IMR-90 (cell line): ENCODE results near the gene DAPK3. TPM values are rescaled to one million over a fixed set of nuclear protein-coding genes. Genes with fewer than 3 reads are reported as not detected.

Experiments used
- ATAC-seq: fragments of 200-7000 bp; cut with Tn5 transposase; 2 replicates; pipeline ENCODE4 v1.9.1; 2020; ENCODE audit warnings: low read depth, mild to moderate bottlenecking, moderate library complexity
- BruUV-seq: library from RNA; stranded (reverse); fragments of 400-500 nt; replicated peaks from 2 replicates; lab custom pipeline; 2021; lab: Mats Ljungman, UMichigan
- CTCF ChIA-PET: fragments of 300-600 bp; formaldehyde crosslinking; extraction: SDS; loops from one replicate; lab custom pipeline; 2021; ENCODE audit warnings: antibody characterized with exemption; lab: Yijun Ruan, JAX
- POLR2A ChIA-PET: fragments of 300-600 bp; sonication (Branson Sonifier 250); formaldehyde crosslinking; loops from one replicate; lab custom pipeline; 2022; ENCODE audit warnings: antibody characterized with exemption; ENCODE audit not compliant: unreplicated experiment; lab: Charles Lee
- DNase-seq: peaks from one replicate; pipeline ENCODE4 v3.0.0; 2013
- H2AFZ ChIP-seq: replicated peaks from 2 replicates; pipeline ENCODE3; 2013; ENCODE audit warnings: low read length, mild to moderate bottlenecking; ENCODE audit not compliant: poor library complexity
- H2AK5ac ChIP-seq: 2 replicates; pipeline ENCODE4 v1.6.1; 2013; ENCODE audit warnings: low read depth, low read length, inconsistent platforms
- H2AK9ac ChIP-seq: replicated peaks from 2 replicates; pipeline ENCODE3; 2013; ENCODE audit warnings: mild to moderate bottlenecking, low read depth, low read length, moderate library complexity; ENCODE audit not compliant: poor library complexity
- H2BK120ac ChIP-seq: 2 replicates; pipeline ENCODE4 v1.6.1; 2013; ENCODE audit warnings: low read depth, low read length, inconsistent platforms
- H2BK15ac ChIP-seq: 3 replicates; pipeline ENCODE4 v1.6.1; 2013; ENCODE audit warnings: low read depth, low read length, inconsistent platforms
- H2BK20ac ChIP-seq: 2 replicates; pipeline ENCODE4 v1.6.1; 2013; ENCODE audit warnings: low read depth, mild to moderate bottlenecking, inconsistent platforms, low read length, moderate library complexity
- H2BK5ac ChIP-seq: 2 replicates; pipeline ENCODE4 v1.6.1; 2013; ENCODE audit warnings: mild to moderate bottlenecking, low read depth, low read length, inconsistent platforms; ENCODE audit not compliant: poor library complexity, severe bottlenecking
- H3K14ac ChIP-seq: replicated peaks from 2 replicates; pipeline ENCODE4 v1.6.1; 2013; ENCODE audit warnings: low read depth, low read length, inconsistent platforms
- H3K18ac ChIP-seq: 2 replicates; pipeline ENCODE4 v1.6.1; 2013; ENCODE audit warnings: low read depth, low read length, control low read depth
- H3K23ac ChIP-seq: 2 replicates; pipeline ENCODE4 v1.6.1; 2013; ENCODE audit warnings: low read depth, low read length, inconsistent platforms
- H3K27ac ChIP-seq: 2 replicates; pipeline ENCODE4 v1.5.1; 2013; ENCODE audit warnings: mild to moderate bottlenecking, control low read depth, low read length; ENCODE audit not compliant: insufficient read depth
- H3K27me3 ChIP-seq: 2 replicates; pipeline ENCODE4 v1.6.1; 2013; ENCODE audit warnings: low read length; ENCODE audit not compliant: control insufficient read depth, insufficient read depth
- H3K36me3 ChIP-seq: 2 replicates; pipeline ENCODE4 v1.6.1; 2013; ENCODE audit warnings: low read length, mixed read lengths; ENCODE audit not compliant: control insufficient read depth, insufficient read depth
- H3K4ac ChIP-seq: 2 replicates; pipeline ENCODE4 v1.6.1; 2013; ENCODE audit warnings: low read depth, low read length, inconsistent platforms
- H3K4me1 ChIP-seq: 2 replicates; pipeline ENCODE4 v1.6.1; 2013; ENCODE audit warnings: low read length, mixed read lengths; ENCODE audit not compliant: control insufficient read depth, insufficient read depth
- H3K4me2 ChIP-seq: 2 replicates; pipeline ENCODE4 v1.6.1; 2013; ENCODE audit warnings: low read depth, mild to moderate bottlenecking, control low read depth, low read length, moderate library complexity
- H3K4me3 ChIP-seq: 2 replicates; pipeline ENCODE4 v1.5.1; 2013; ENCODE audit warnings: low read depth, mild to moderate bottlenecking, control low read depth, low read length, moderate library complexity; ENCODE audit not compliant: insufficient read depth
- H3K56ac ChIP-seq: 2 replicates; pipeline ENCODE4 v1.6.1; 2013; ENCODE audit warnings: low read length, inconsistent platforms; ENCODE audit not compliant: insufficient read depth; ENCODE audit errors: extremely low read depth
- H3K79me1 ChIP-seq, 2 experiments: 2 replicates each; pipeline ENCODE4 v1.6.1; 2013; ENCODE audit warnings: low read length in 2 of 2, inconsistent platforms in 1 of 2, low read depth in 1 of 2
- H3K9ac ChIP-seq: 2 replicates; pipeline ENCODE4 v1.6.1; 2013; ENCODE audit warnings: low read depth, low read length, control low read depth
- H3K9me1 ChIP-seq: 2 replicates; pipeline ENCODE4 v1.6.1; 2013; ENCODE audit warnings: low read length, inconsistent platforms; ENCODE audit not compliant: insufficient read depth
- H3K9me3 ChIP-seq: 2 replicates; pipeline ENCODE4 v1.6.1; 2013; ENCODE audit warnings: low read length; ENCODE audit not compliant: control insufficient read depth, insufficient read depth
- H4K20me1 ChIP-seq: 2 replicates; pipeline ENCODE4 v1.6.1; 2013; ENCODE audit warnings: low read length, inconsistent platforms; ENCODE audit not compliant: insufficient read depth
- H4K5ac ChIP-seq: 2 replicates; pipeline ENCODE4 v1.6.1; 2013; ENCODE audit warnings: mild to moderate bottlenecking, low read depth, low read length, control low read depth
- H4K8ac ChIP-seq, 2 experiments: 2 replicates each; pipeline ENCODE4 v1.6.1; 2013; ENCODE audit warnings: low read depth in 2 of 2, low read length in 2 of 2, control low read depth in 1 of 2, inconsistent platforms in 1 of 2
- H4K91ac ChIP-seq: 2 replicates; pipeline ENCODE4 v1.6.1; 2013; ENCODE audit warnings: low read depth, low read length, inconsistent platforms; ENCODE audit not compliant: insufficient read depth
- BHLHE40 ChIP-seq: fragments of 150-350 bp; IDR thresholded peaks from 2 replicates; pipeline ENCODE4 v1.6.1; 2016; ENCODE audit warnings: mild to moderate bottlenecking, low read depth, low read length
- CEBPB ChIP-seq: IDR thresholded peaks from 2 replicates; pipeline ENCODE4 v1.6.1; 2012; ENCODE audit warnings: low read depth, low read length, improper control_type of control experiment
- CHD1 ChIP-seq: IDR thresholded peaks from 2 replicates; pipeline ENCODE4 v1.6.1; 2012; ENCODE audit warnings: low read depth, low read length, improper control_type of control experiment
- CTCF ChIP-seq: conservative IDR thresholded peaks from 2 replicates; pipeline ENCODE4 v1.5.1; 2012; ENCODE audit warnings: mild to moderate bottlenecking, low read depth, low read length, improper control_type of control experiment
- FOS ChIP-seq: fragments of 150-350 bp; IDR thresholded peaks from 2 replicates; pipeline ENCODE4 v1.6.1; 2016; ENCODE audit warnings: low read depth, low read length
- MAFK ChIP-seq: IDR thresholded peaks from 2 replicates; pipeline ENCODE4 v1.6.1; 2012; ENCODE audit warnings: low read depth, low read length, improper control_type of control experiment
- MAZ ChIP-seq: IDR thresholded peaks from 2 replicates; pipeline ENCODE4 v1.6.1; 2012; ENCODE audit warnings: low read depth, mild to moderate bottlenecking, low read length, improper control_type of control experiment, moderate library complexity, borderline replicate concordance
- MXI1 ChIP-seq: IDR thresholded peaks from 2 replicates; pipeline ENCODE4 v1.6.1; 2012; ENCODE audit warnings: low read depth, mild to moderate bottlenecking, low read length, moderate library complexity, borderline replicate concordance
- NFE2L2 ChIP-seq: fragments of 150-350 bp; IDR thresholded peaks from 2 replicates; pipeline ENCODE4 v1.6.1; 2016; ENCODE audit warnings: low read depth, mild to moderate bottlenecking, low read length
- POLR2A ChIP-seq: IDR thresholded peaks from 2 replicates; pipeline ENCODE4 v1.6.1; 2012; ENCODE audit warnings: mild to moderate bottlenecking, low read depth, low read length
- RAD21 ChIP-seq: IDR thresholded peaks from 2 replicates; pipeline ENCODE4 v1.6.1; 2012; ENCODE audit warnings: low read length, improper control_type of control experiment
- RCOR1 ChIP-seq: IDR thresholded peaks from 2 replicates; pipeline ENCODE4 v1.6.1; 2012; ENCODE audit warnings: mild to moderate bottlenecking, low read length, improper control_type of control experiment; ENCODE audit not compliant: insufficient replicate concordance
- RFX5 ChIP-seq: IDR thresholded peaks from 2 replicates; pipeline ENCODE4 v1.8.0; 2012; ENCODE audit warnings: low read depth, mild to moderate bottlenecking, low read length, moderate library complexity
- SMC3 ChIP-seq: fragments of 150-350 bp; IDR thresholded peaks from 2 replicates; pipeline ENCODE4 v1.6.1; 2016; ENCODE audit warnings: low read depth, mild to moderate bottlenecking, antibody characterized with exemption, low read length, moderate library complexity
- USF2 ChIP-seq: fragments of 150-350 bp; IDR thresholded peaks from 2 replicates; pipeline ENCODE4 v1.6.1; 2017; ENCODE audit warnings: mild to moderate bottlenecking, antibody characterized with exemption, low read length, low read depth
- WGBS, 2 experiments: methylation state at CpG; one replicate each; pipeline versions ENCODE4 v1.1.5 to v1.1.7; 2013; ENCODE audit warnings: missing lambda C conversion rate in 2 of 2; ENCODE audit not compliant: insufficient read length in 1 of 2; ENCODE audit errors: extremely low coverage in 2 of 2; 5-methylcytosine and 5-hydroxymethylcytosine counted together
- dilution Hi-C: fragments of 300-500 bp; cut with HindIII; formaldehyde crosslinking; loops from one replicate; pipeline ENCODE4 v1.14.3; 2018; ENCODE audit warnings: low sequenced_read_pairs; ENCODE audit not compliant: unreplicated experiment
- in situ Hi-C: fragments of 300-500 bp; cut with MboI; formaldehyde crosslinking; loops from 3 replicates; pipeline ENCODE4 v1.14.3; 2019; ENCODE audit warnings: low sequenced_read_pairs, inconsistent platforms, mixed read lengths
- intact Hi-C: fragments of 100-400 bp; cut with micrococcal nuclease; formaldehyde crosslinking; loops from 2 replicates; pipeline ENCODE4 v1.10.0; 2022
- polyA plus RNA-seq, 3 experiments: library from polyadenylated mRNA; depleted of rRNA; stranded (reverse); fragments of >200 nt; gene quantifications; 2 replicates each; pipeline ENCODE4 v1.2.3, GENCODE V29; 2012; ENCODE audit warnings: low replicate concordance in 1 of 3
- total RNA-seq: library from RNA; depleted of rRNA; stranded (reverse); fragments of >200 nt; gene quantifications from 2 replicates; pipeline ENCODE4 v1.2.3, GENCODE V29; 2012
- TF ChIP-seq, protein P1 (sequence below): fragments of 150-350 bp; IDR thresholded peaks from 2 replicates; pipeline ENCODE4 v1.6.1; 2016; ENCODE audit warnings: low read depth, mild to moderate bottlenecking, low read length, moderate library complexity, borderline replicate concordance

DAPK3 gene
- total and polyA plus RNA-seq, 2 of the 4 experiments (the other 2 are of a cell fraction) = 145 to 188 TPM

DNA sequence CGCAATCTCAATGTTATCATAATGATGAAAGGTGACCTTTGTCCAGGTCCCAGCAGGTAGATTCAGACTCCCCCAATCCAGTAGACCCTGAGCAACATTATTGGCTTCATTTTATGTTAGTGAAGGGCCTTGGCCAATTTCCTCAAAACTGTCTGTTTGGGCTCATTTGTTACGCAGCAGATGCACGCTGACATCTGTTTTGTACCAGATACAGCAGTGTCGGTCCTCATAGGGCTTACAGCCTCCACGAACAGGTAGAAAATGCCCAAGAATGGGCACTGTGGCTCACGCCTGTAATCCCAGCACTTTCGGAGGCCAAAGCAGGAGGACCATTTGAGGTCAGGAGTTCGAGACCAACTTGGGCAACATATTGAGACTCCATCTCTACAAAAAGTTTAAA is 51.1 kb downstream of the DAPK3 start:
- Histone ChIP-seq H2BK120ac (no peak overlapping the region), H3K23ac (no peak overlapping the region), H3K27me3 (peaks cover under 1% of the 10 kb centered on the region; the same call in 1 of the 2 replicates), H3K9me1 (no peaks in the 10 kb centered on the region), H3K18ac (no peak overlapping the region), H2AK5ac (no peak overlapping the region), H2BK20ac (no peak overlapping the region), H3K27ac (no peak overlapping the region), H2BK15ac (no peak overlapping the region), H2BK5ac (no peak overlapping the region), H3K4ac (no peak overlapping the region), H2AK9ac (no peak overlapping the region), H4K20me1 (no peaks in the 10 kb centered on the region; the same call in 1 of the 2 replicates), H3K56ac (no peak overlapping the region), H3K4me1 (no peaks in the 10 kb centered on the region), H3K4me2 (no peak overlapping the region), H3K4me3 (no peak overlapping the region), H4K5ac (no peak overlapping the region), H3K79me1 (no peaks in the 10 kb centered on the region), H4K91ac (no peak overlapping the region), H2AFZ (no peak overlapping the region), H4K8ac (no peak overlapping the region), H3K36me3 (no peaks in the 10 kb centered on the region), H3K9me3 (peaks cover 5% of the 10 kb centered on the region; the same call in 1 of the 2 replicates), H3K14ac (no peak overlapping the region), H3K9ac (no peak overlapping the region)
- dilution Hi-C loops = no loop called here
- intact Hi-C loops = no loop called here
- ATAC-seq (no peak), DNase-seq (no peak)
- TF ChIP-seq RFX5 (no peak), BHLHE40 (no peak), CTCF (no peak), MAFK (no peak), RCOR1 (no peak), CEBPB (no peak), SMC3 (no peak), RAD21 (no peak), USF2 (no peak), MAZ (no peak), POLR2A (no peak), MXI1 (no peak), NFE2L2 (no peak), FOS (no peak), CHD1 (no peak)
- TF ChIP-seq, protein P1, sequence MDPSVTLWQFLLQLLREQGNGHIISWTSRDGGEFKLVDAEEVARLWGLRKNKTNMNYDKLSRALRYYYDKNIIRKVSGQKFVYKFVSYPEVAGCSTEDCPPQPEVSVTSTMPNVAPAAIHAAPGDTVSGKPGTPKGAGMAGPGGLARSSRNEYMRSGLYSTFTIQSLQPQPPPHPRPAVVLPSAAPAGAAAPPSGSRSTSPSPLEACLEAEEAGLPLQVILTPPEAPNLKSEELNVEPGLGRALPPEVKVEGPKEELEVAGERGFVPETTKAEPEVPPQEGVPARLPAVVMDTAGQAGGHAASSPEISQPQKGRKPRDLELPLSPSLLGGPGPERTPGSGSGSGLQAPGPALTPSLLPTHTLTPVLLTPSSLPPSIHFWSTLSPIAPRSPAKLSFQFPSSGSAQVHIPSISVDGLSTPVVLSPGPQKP = no peak
- 60% methylated on average over 5 of the region's 8 CpGs; no CpG with 5 or more reads in 1 of the 2 experiments for WGBS, 2 experiments
- no TSS peak for BruUV-seq
- ChIA-PET POLR2A (no interaction called here), CTCF (no interaction called here)
- in situ Hi-C loops = no loop called here
